Fibroblast of skin of scalp (primary cell): Measurements from ENCODE around the gene PAK1.
A peak's percentile ranks its signal among the peaks of the same experiment; 100 is the strongest.

Source experiments
- DNase-seq: peaks from one replicate; pipeline ENCODE4 v3.0.0-alpha.2; 2013

The PAK1 gene

DNA sequence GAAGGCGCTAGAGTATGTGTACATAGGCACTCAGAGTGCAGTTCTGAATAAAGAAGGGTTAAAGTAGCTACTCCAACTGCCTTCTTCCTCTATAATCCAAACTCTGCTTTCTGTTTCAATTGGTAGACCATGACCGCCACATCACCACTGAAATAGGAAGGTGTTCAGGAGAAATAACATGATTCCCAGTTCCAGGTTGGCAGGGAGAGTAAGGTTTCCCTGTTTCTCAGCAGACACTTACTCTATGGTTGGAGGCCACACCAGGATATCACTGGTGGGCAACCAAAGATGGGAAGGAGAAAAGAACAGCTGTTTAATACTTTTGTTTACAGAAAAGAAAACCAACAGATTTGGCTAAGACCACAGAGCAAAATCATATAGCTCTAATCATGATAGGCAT lies 37.9 kb downstream of the PAK1 start:
- no peak for DNase-seq

DNA sequence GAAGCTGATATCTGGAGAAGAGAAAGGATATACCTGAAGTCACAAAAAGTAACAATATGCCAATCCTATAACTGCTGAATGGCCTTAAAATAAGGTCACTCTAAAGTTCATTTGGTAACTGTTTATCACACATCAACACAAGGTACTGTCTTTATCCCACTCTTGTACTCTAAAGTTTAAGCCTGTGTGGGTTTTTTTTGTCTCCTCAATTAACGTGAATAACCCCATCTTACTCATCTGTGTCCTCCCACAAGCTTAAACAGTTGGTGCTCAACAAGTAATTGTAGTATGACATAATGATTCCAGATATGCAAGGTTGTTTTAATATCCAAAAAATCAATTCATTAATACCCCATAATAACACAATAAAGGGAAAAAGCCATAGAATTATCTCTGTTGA lies 42.1 kb downstream of the PAK1 start:
- no peak for DNase-seq

DNA sequence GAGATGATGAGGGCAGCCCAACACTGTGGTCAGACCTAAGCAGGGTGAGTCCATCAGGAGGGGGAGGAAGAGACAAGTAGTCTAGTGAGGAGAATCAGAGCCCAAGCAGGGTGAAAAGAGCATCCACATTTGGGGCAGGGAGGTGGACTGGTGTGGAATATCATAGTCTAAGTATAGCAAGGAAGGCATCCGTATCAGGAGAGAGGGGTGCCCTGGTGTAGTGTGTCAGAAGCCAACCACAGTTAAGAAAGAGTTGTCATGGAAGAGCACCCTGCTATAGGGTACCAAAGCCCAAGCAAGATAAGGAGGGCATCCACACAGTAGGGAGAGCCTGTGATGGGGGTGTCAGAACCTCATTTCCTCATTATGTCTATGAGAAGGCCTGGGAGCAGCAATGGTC lies 45.3 kb downstream of the PAK1 start:
- no peak for DNase-seq

DNA sequence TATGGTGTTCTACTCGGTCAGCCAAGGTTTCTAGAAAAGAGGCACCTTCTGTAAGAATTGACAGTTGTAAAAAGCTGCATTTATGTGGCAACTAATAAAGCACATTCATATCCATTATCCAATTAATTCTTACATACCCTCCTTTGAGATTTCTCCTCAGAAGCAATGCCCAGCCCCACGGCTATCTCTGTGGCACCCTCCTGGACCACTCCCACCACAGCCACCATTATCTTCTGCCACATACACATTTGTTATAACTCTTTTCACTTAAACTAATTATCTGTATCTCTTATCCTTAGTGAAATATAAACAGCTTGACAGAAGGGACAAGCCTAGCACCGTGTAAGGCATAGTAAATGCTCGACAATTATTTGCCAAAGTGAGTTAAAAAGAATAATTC lies 48.5 kb downstream of the PAK1 start:
- no peak for DNase-seq

DNA sequence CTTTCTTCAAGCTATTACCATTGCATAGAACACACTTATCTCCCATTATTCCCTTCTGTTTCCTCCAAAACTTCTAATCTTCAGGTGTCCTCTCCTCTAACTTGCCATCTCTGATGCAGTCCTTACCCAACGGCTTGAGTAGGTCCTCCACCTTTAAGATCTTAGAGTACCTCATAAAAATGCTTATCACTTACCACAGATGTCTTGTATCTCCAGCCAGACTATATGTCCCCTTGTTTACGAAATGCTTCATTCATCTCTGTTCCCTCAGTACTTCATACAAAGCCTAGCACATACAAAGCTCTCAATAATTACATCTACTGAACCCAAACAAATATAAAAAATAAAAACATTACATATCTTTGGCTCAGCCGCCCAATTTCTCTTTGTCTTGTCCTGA lies 49.2 kb downstream of the PAK1 start:
- DNase-seq, result no peak

DNA sequence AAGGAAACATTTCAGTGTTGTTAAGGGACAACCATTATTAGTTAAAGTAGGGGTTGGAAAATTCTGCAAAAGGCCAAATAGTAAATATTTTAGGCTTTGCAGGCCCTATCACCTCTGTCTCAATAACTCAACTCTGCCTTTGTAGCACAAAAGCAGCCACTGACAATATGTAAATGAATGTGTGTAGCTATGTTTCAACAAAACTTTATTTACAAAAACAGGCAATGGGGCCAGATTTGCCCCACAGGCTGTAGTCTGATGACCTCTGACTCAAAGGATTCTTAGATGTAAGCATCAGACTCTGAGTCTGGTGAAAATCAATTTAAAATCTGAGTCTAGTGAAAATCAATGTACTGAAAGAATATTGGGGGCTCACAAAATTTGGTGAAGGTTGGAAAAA lies 50.3 kb downstream of the PAK1 start:
- no peak for DNase-seq

DNA sequence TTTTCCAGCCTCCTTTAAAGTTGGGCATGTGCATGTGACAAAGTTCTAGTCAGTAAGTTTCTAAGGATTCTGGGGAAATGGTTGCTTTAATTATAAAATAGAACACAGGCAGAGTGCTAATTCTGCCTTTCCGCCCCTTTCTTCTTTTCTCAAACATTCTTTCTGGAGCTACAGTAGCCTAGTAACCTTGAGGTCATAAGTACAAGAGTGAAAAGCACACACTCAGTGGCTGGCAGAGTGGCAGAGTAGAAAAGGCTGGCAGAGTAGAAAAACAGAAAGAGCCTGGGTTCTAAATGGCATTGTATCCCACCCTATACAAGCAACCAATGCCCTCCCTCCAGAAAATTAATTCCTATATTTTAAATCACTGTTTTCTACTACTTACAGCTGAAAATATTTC lies 51.2 kb downstream of the PAK1 start:
- DNase-seq, result no peak

DNA sequence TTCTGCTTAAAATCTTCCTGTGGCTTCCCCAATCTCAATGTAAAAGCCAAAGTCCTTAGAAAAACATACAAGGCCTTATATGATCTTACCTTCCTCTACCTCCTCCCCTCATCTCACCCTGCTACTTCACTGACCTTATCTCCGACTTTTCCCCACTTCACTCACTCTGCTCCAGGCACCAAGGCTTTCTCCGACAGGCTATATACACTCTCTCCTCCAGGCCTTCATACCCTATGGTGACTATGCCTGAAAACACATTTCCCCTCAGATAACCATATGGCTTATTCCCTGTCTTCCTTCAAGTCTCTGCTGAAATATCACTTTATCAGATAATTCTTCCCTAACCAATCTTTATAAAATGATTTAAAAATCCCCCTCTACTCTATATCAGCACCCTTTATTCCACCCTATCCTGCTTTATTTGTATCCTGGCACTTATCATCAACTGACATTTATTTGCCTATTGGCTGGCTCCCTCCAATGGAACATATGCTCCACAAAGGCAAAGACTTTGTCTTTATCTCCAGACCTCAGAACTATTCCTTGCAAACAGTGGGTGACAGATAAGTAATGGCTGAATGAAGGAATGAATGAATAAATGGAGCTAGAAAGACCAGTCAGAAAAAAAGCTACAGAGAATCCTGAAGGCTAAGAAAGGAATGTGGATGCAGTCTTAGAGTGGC lies 52.7 kb downstream of the PAK1 start:
- no peak for DNase-seq

DNA sequence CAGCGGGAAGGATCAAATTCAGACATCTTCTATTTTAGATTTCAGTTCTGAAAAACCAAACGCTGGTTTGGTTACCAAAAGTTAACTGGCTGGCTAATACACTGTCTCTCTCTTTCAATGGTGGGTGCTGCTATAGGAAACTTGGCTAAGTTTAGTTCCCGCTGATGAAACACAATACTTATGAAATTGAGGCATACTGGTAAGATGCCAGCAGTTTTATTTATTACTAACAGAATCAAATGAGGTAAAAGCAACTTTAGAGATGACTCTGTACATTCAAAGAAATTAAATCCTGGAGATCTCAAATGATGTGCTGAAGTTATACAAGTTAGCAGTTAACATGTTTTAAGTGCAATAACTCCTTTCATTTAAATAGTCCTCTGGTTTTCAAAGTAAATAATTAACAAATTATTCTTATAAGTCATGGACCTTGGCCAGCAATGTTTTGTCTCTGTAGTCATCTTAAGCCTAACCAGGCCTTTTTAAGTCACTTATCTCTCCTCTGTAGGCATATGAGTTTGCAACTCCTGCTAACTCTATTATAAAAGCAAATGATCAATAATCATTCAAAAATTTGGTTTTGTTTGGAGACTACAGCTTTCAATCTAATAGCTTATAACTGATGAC lies 54.8 kb downstream of the PAK1 start:
- DNase-seq, result no peak

DNA sequence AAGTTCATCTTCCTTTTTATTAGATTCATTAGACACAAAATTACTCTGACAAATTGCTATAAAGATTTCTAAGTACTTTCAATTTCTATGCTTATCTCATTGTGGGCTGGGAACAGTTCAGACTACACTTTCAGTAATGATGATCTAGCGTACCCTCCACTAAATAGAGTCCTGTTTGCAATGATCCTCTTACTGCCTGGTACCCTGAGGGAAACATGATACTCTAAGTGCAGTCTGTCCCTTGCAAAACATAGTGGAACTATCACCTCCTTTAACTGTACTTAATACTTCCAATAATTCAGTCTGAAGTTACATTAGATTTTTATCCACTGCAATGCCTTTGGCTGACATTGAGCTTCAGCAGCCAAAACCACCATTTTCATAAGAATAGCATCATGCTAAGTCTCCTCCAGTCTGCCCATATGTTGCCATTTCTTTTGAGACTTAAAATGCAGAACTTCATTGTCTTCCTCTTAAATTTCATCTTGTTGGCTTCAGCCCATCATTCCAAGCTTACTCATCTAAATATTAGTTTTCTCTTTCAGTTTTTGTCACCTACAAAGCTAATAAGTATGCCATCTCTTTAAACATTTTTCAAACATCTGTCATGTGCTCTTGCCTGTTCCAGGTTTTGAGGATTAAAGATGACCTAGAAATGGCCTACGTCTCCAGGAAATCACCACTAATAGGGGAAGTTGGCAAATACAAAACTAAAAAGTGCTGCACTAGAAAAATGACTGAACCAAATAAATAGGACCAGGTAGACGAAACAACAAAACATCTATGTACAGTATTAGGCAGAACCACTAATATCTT lies 55.5 kb downstream of the PAK1 start:
- no peak for DNase-seq

DNA sequence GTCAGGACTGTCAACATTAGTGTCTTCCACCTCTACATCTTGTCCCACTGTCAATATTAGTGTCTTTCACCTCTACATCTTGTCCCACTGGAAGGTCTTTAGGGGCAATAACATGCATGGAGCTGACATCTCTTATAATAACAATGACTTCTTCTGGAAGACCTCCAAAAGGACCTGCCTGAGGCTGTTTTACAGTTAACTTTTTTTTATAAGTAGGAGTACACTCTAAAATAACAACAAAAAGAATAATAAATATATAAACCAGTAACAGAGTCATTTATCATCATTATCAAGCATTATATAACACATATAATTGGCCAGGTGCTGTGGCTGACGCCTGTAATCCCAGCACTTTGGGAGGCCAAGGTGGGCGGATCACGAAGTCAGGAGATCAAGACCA lies 57.5 kb downstream of the PAK1 start:
- DNase-seq, result no peak

DNA sequence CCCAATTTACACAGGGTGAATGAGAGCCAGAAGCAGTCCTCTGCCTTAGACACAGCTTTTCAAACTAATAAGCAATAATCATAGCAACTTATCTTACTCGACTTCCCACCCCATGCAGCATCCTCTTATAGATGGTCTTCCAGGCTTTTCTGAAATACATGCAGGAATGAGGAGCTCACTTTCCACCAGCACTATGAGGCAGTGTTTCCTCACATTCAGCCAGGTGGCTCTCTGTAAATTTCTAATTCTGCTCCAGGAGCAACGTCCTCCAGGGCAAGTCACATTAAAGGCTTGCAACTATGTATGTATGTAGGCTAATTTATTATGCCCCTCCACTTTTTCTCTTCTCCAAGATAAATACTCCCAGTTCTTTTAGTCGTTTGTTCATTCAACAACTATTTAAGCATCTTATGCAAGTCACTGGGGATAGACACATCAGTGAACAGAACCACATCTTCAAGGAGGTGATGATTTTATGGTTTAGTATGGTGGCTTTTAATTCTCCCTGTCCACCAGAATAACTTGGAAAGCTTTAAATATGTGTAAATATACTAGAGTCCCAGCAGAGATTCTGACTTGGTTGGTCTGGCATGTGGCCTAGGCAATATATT lies 59.9 kb downstream of the PAK1 start:
- peak; percentile 34 for DNase-seq

DNA sequence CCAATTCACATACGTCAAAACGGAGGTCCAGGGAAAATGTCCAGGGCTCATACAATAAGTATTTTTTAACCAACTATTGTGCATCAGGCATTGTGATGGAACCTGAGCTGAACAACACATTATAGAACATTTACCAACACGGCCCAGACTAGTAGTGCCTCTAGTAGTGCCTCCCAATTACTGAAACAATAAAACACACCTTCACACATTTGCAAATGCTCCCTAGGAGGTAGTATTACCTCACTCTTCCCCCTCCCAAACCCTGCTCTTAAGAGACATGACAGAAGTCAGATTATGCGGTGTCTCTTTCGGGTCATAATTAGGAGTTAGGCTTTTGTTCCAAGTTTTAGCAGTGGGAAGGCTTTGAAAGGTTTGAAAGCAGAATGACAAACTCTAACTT lies 61.1 kb downstream of the PAK1 start:
- no peak for DNase-seq

DNA sequence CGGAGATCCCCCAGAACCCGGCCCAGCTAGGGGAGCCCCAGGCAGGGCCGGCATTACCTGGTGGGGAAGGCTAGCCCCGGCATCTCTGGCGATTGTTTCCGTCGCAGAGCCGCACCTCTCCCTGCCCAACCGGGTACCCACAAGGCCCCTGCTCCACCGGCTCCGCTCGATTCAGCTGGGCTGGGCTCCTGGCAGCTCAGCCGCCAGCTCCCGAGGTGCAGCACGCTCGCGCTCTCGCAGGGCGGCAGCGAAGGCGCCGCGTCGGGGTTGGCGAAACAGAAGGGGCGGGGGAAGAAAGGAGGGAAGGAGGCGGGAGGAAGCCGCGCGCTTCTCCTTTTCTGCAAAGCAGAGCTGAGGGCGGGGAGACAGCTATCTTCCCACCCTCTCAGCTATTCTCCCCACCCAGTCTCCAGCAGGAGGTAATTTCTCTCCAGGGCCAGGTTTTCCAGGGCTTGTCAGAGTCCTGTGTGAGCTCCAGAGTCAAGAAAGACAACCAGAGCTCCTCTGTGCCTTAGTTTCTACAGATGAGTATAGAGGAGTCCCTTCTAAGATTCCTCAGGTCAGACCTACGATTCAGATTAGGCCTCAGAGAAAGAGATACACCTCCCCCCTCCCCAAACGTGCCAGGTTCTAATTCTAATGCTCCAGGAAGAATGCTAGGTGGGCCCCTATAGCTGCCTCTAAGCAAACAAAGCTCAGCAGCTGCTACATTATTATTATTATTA lies 62.0 kb downstream of the PAK1 start:
- DNase-seq, result peak; percentile 88

DNA sequence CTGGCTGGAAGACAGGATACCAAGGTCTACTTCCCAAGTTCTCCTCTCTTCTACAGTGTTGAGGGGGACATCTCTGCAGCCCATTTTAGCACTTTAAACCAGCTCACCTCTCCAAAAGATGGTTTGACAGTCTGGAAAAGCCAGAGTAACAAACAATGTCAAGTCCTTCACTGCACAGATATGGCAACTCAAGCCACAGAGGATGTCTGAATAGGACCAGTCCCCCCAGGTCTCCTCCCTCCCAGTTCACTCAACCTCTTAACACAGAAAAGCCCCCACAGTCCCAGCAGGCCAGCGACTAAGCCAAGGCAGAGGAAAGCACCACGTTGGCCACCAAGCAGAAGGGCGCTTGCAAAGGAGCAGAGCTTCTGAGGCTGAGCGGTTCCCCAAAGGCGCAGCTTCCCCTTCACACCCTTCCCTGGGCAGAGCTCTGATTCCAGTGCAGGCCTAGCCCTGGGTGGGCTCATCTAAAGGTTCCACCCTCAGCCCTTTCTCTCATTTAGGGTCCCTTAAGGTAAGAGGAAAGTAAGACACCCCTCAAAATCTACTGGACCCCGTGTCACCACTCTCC lies 62.7 kb downstream of the PAK1 start:
- DNase-seq, result peak; percentile 13

DNA sequence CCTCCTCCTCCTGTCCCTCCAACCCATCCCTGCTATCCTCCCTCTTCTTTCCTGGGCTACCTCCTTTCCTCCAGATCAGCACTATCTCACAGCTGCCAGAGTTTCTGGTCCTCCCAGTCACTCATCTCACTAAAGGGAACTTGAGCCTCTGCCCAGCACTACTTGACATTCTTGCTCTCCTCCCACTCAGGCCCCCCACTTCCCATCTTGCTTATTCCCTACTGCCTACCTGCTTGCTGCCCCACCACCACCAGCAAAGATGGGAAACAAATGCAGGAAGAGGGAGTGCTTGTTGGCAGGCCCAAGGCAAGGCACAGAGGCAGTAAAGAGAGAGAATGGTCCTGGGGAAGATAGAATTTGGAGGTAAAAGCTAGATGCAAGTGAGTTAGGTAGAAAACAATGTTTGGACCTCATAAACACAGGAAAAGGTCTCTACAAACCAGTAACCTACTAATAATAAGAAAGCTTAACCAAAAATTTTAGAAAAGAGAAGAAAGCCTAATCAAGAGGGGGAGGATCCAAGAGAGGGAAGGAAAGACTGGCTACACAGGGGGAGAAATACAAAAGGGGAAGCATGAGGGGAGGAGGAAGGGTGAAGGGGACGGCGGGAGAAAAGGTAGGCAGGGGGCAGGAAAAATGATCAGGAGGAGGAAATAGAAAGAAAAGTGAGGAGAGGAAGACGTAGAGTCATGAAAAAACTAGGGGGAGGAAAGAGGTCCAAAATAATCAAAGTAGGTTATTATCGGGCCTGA lies 63.6 kb downstream of the PAK1 start:
- DNase-seq, result no peak

DNA sequence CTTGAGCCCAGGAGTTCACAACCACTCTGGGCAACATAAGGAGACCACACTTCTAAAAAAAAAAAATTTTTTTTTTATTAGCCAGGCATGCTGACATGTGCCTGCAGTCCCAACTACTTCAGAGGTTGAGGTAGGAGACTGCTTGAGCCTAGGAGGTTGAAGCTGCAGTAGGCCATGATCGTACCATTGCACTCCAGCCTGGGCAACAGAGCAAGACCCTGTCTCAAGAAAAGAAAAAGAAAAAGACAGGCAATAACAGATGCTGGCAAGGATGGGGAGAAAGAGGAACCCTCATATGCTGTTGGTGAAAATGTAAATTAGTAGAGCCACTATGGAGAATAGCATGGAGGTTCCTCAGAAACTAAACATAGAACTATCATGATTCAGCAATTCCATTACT lies 64.8 kb downstream of the PAK1 start:
- DNase-seq, result no peak

DNA sequence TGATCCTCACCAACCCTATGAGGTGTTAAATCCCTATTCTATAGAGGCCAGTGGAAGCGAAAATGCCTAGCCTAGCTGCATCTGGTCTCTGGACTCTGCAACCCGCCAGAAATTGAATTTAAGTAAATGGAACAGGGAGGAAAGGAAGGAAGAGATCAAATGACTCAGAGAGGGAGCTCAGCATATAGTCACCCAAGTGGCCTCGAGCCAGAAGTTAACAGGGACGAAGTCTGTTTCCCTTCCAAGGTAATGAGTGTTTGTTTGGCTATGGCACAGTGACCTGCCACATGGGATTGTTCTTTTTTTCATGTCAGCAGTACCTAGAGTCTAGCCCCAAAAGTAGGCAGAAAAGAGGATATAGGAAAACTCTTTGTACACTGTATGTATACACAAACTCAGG lies 66.3 kb downstream of the PAK1 start:
- peak; percentile 76 for DNase-seq

DNA sequence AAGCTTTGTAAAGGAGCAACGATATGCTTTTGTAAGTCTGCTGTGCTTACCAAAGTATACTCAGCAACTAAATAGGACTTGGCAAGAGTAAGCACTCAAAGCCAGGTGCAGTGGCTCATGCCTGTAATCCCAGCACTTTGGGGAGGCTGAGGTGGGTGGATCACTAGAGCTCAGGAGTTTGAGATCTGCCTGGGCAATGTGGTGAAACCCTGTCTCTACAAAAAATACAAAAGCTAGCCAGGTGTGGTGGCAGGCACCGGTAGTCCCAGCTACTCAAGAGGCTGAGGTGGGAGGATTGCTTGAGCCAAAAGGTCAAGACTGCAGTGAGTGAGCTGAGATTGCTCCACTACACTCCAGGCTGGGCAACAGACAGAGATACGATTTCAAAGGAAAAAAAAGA lies 67.5 kb downstream of the PAK1 start:
- DNase-seq, result no peak

DNA sequence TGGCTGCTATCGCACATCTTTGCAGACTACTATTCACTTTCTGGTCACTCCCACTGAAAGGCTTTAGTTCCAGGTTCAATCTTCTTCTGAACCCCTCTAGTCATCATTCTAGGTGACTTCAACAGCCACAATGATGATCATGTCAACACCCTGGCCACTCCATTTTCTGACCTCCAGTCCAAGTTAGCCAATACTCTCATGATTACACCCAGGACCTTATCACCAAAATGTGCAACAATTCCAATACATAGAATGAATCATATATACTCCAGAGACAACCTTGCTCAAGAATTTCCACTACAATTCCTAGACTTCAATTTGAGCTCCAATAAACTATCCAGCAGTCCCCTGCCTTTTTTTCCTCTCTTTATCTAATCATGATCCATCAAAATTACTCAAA lies 70.7 kb downstream of the PAK1 start:
- DNase-seq, result no peak

DNA sequence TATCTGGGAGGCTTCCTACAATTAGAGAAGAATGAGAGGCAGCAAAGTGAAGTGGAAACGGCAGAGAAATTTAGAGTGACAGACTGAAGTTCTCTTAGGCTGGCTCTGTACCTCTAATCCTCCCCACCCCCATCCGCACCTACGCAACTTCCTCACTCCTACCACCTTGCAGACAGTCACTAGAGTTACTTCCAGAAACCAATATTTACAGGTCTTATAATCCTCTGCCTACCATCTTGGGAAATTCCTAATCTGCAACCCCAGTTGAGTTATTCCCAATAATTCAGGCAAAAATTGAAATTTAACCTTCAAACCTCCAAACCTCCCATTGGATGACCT lies 71.7 kb downstream of the PAK1 start:
- DNase-seq, result no peak
